DMS79 (cell line): ENCODE results near the gene ZNF793.

ENCODE experiments used
- DNase-seq: peaks from one replicate; lab custom pipeline; 2025; lab: John Stamatoyannopoulos, UW

ZNF793 gene

GRCh38 chr19:37565370-37565669 is 58.6 kb downstream of the ZNF793 start:
- no peak for DNase-seq

GRCh38 chr19:37572203-37572602 is 65.5 kb downstream of the ZNF793 start:
- no peak for DNase-seq

DNA sequence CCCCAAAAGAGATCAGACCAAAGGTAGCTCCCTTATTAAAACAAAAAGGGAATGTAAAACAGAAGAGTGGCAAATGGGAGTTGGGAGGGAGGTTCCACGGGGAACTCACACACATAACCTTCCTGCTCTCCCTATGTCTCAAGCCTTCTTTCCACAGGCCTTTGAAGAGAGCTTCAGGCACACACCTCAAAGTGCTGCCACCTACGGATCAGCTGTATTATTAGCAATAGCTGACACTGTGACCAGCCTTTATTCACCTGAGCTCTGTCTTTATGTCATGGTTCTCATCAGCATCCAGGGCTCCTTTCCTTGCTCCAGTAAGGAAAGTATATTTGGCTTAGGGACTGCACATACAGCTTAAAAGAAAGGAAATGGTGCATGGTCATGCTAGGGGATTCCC is 76.6 kb downstream of the ZNF793 start:
- no peak for DNase-seq
